NCI-H2227 (cell line): ENCODE measurements around the gene CMTM4.
"Not testable (repeated sequence)": the region's sequence is repeated elsewhere in the genome, so short reads cannot be mapped to it uniquely, and the experiment has no call there.

Experiments used
- DNase-seq: peaks from one replicate; lab custom pipeline; 2025; ENCODE audit not compliant: unreplicated experiment; lab: John Stamatoyannopoulos, UW

CMTM4 gene

GRCh38 chr16:66705790-66706505, 9.4 kb upstream of the CMTM4 start:
- DNase-seq, result no peak

- no peak for DNase-seq
Measured at GRCh38 chr16:66703406-66704215, 7.1 kb upstream of the CMTM4 start.

GRCh38 chr16:66701516-66701915, 5.0 kb upstream of the CMTM4 start:
- no peak for DNase-seq

- no peak for DNase-seq
Measured at GRCh38 chr16:66701026-66701425, 4.5 kb upstream of the CMTM4 start.

- no peak for DNase-seq
Measured at GRCh38 chr16:66699898-66700297, 3.4 kb upstream of the CMTM4 start.

- no peak for DNase-seq
Measured at GRCh38 chr16:66698046-66698445, 1.5 kb upstream of the CMTM4 start.

- DNase-seq, result peak; percentile 41
Measured at GRCh38 chr16:66695935-66696668, 441 bp downstream of the CMTM4 start.

- DNase-seq, result no peak
Measured at GRCh38 chr16:66695471-66695934, 1.0 kb downstream of the CMTM4 start.

- DNase-seq, result no peak
Measured at GRCh38 chr16:66693149-66693548, 3.4 kb downstream of the CMTM4 start.

GRCh38 chr16:66692341-66692740, 4.2 kb downstream of the CMTM4 start:
- DNase-seq, result no peak

- DNase-seq, result no peak
Measured at GRCh38 chr16:66691234-66691633, 5.3 kb downstream of the CMTM4 start.

GRCh38 chr16:66690106-66690847, 6.3 kb downstream of the CMTM4 start:
- no peak for DNase-seq

GRCh38 chr16:66689282-66689681, 7.3 kb downstream of the CMTM4 start:
- DNase-seq, result no peak

- DNase-seq, result no peak
Measured at GRCh38 chr16:66687906-66688625, 8.5 kb downstream of the CMTM4 start.

GRCh38 chr16:66685501-66686115, 10.9 kb downstream of the CMTM4 start:
- DNase-seq, result not testable (repeated sequence)

- no peak for DNase-seq
Measured at GRCh38 chr16:66682271-66682670, 14.3 kb downstream of the CMTM4 start.

GRCh38 chr16:66681676-66682075, 14.9 kb downstream of the CMTM4 start:
- no peak for DNase-seq

GRCh38 chr16:66678337-66678736, 18.2 kb downstream of the CMTM4 start:
- no peak for DNase-seq

- no peak for DNase-seq
Measured at GRCh38 chr16:66677836-66678235, 18.7 kb downstream of the CMTM4 start.

GRCh38 chr16:66677179-66677578, 19.4 kb downstream of the CMTM4 start:
- no peak for DNase-seq
